Suppressor macrophage treated with lipopolysaccharide for 1 hour (primary cell): ENCODE measurements around the gene H6PD.

Experiments used
- DNase-seq, 3 donors: peaks; one replicate each; pipeline ENCODE4 v3.0.0-alpha.2; 2020 to 2022

H6PD gene

DNA sequence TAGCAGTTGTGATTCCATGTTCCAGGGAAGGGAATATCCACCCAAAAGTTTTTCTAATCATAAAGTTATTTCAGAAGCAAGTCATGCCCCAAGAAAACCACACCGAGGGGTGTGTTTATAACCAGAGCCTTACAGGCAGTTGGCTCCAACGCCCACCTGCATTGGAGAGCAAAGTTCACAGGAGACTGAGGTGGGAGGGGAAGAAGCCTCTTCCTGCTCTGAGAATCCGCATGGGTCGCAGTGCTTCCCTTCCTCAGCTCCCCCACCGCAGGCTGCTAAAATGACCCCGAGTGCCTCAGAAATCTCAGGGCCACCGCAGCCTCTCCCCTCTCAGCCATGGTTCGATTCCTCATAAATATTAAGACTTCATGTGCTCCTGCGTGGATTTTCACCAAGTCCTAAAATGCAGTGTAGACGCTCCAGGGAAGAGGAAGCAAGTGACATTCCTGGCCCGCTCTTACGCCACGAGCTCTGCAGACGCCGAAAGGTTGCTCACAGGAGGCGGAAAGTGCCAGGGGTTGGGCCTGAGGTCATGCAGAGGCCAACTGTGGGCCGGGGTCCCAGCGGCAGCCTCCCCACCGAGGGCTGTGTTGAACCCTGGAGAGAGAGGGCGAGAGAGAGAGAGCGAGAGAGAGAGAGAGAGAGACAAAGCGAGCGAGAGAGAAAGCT is 44.7 kb downstream of the H6PD start:
- peak; percentile 66 to 71 (median 70) for DNase-seq

DNA sequence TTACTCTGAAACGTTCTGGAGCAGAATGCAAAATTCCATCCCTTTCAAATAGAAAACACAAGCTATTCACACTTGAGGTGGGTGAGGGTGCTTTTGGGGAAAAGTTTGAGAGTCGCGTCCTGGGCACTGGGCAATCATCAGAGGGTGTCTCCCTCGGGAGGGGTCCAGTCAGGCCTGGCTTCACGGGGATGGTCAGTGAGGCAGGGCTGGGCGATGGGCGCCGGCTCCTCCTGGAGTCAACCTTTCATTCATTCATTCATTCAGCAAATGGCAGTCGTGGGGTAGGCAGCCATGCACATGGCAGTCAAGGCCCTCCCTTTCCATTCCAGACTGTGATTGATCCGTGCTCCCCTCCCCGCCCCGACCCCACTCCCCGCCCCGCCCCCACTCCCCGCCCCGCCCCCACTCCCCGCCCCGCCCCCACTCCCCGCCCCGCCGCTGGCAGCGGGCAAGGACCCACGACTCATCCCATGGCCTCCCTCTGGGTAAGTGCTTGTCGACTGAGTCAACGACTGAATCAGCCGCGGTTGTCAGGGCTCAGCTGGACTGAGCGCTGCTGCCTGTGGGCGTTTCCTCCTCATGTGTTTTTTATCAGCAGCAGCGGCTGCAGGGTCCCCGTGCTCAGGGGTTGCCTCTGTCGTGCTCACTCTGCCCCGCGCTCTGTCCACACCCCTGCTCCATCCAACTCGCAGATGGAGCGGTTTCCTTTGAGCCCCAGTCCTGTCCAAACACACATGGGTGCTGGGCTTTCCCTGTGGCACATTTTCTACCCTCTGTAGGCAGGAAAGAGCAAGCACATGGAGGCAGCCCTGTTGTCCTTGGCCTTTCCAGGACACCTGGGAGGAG is 45.7 kb downstream of the H6PD start:
- peak; percentile 91 to 95 (median 91) for DNase-seq

DNA sequence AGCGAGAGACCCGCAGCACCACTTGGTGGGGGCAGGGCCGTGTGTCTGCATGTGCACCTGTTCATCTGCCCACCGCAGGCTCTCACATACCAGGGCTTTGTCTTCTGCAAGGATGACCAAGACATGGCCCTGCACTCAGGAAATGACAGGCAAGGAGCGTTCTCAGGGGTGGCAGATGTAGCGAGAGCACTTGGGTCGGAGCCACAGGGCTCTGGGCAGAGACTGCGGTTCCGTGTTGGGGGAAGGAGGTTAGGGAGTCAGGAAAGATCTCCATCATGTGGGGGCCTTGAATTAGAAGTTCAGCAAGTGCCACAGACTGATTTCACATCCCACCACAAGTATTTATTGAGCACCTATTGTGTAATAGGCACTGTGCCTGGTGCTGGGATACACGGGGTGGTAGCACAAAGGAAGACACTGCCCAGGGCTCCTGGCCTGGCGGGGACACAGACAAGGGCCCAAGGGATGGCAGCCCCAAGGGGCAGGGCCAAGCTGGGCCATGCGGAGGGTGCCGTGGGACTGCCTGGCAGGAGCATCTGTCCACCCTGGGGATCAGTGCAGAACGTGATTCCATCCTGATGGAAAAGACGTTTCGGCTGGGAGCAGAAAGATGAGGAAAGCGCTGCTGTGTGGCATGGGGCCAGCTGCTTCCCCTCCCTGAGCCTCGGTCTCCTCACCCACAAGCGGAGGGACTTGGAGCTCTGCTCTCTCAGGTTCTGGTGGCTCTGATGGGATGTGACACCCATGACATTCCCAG is 46.7 kb downstream of the H6PD start:
- DNase-seq: no peak

DNA sequence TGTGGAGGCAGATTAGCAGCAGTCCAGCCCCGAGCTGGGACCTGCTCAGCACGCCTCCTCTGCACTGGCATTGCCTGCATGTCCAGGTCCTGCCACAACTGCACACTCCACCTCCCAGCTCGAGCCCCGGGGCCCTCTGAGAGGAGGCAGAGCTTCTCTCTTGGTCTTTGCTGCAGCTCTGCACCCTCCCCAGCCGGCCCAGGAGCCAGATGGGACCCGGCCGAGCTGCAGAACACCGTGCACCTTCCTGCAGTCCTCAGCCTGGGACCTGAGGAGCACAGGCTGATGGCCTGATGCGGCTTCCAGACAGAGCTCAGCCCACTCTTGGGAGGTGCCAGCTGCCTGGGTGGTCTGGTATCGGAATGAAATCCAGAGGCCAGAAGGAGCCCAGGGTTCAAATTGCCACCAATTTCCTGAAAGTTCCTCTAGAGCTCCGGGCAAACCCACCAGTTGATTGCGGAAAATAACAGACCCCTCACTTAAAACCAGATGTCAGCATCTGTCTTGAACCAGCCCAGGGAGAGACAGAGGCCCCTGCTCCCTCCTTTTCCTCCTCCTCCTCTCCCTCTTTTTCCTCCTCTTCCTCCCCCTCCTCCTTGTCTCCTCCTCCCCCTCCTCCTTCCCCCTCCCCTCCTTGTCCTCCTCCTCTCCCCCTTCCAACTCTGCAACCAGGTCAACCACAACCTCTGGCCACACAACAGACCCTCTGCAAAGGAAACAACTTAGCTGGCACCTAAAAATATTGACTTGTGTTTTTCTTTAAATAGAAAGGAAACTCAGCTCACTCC is 47.5 kb downstream of the H6PD start:
- no peak for DNase-seq

DNA sequence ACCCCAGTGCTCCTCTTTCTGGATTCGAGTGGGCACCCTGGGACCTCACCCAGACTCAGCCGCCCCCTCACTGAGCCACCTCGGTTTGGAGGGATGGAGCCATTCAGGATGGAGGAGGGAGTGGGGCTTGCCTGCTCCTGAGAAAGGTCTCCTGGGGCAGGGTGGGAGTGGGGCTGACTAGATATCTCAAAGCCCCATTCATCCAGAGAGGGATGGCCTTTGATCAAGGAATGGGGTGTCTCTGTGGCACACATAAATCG is 48.1 kb downstream of the H6PD start:
- DNase-seq: no peak

DNA sequence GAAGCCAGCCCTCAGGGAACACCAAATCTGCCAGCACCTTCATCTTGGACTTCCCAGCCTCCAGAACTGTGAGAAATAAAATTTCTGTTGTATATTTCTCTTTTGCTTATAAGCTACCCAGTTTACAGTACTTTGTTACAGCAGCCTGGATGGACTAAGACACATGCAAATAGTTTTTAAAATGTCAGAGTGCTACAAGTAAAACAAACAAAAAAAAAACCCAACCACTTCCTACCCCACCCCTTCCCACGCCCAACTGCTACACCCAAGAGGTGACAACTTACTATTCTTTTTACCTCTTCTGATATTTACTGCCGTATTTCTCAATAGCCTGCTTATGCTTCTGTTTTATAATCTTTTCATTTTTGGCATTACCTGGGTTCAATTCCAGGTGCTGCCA is 49.5 kb downstream of the H6PD start:
- DNase-seq: no peak

DNA sequence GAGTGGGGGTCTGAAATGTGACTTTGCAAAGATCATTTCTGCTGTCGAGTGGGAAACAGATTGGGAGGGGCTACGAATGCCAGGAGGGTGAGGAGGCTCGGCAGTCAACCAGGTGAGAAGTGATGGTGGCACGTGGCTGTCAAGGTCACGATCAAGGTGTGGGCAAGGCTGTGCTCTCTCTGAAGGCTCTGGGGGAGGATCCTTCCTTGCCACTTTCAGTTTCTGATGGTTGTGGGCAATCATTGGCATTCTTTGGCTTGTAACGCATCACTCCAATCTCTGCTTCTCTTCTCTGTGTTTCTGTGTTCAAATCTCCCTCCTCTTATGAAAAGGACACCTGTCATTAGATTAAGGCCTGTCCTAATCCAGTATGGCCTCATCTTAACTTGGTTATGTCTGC is 52.0 kb downstream of the H6PD start:
- no peak for DNase-seq

DNA sequence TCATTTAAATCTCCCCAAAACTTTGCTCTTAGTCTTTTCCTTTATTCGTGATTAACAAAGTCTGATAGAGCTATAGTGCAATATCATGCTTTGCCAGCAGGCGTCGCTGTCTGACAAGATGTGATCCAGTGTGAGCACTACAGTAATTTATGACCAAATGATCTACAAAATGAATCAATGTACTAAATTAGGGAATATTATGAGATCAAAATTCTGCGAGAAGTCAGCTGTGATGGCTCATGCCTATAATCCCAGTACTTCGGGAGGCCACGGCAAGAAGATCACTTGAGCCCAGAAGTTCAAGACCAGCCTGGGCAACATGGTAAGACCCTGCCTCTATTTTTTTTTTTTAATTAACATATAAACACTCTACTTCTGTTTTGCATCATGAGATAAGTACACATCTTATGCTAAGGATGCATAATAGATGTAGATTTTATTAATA is 54.5 kb downstream of the H6PD start:
- peak; percentile 87 to 93 (median 91) for DNase-seq

DNA sequence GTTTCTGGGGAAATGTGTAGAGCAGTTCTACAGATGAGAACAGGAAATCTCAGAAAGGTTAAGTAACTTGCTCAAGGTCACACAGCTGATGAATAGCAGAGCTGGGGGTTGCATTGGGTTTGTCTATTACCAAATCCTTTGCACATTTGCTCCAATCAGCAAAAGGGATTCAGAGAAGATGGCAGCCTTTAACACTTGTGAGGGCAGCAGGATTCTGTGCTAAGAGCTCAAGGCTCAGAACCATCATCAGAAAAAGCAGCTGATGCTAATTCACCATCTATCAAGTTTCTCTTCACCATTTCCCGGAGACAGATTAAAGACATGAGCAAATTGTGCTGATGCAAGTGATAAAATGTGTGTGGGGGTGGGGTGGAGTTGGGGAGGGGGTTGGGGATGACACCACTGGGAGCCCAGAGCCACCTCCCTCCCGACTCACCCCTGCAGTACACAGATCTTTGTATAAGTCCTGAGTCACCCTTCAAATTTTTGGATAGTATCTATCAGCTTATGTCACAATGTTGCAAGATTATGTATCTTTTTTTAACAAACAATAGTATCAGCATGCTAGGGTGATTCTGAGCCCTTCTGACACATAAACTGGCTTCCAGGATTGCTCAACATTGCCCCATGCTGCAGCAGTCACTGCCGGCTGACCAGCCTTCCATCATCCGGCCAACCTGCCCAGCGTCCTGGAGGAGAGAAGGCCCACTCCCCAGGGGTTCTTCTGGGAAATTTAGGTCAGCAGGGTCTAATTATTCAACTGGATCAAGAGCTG is 55.3 kb downstream of the H6PD start:
- peak; percentile 91 to 98 (median 95) for DNase-seq

DNA sequence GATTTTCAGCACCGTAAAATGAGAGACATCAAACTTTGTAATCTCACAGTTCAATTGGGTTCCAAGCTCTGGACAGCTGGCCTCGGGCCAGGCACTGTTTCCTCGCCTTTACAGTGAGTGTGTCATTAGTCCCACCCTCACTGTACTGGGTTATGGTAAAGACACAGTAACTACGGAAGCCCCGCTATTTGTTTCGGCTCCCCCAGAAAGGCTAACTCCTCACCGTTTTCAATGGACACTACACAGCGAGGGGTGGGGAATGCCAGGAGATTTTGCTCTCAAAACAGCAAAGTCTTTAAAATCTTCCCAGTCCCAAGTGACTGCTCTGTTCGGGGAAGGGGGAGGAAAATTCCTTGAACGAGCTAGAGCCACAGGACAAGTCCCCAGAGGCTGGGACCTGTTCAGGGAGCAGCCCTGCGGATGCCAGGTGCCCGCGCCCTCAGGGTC is 57.4 kb downstream of the H6PD start:
- peak; percentile 60 to 79 (median 67) for DNase-seq

DNA sequence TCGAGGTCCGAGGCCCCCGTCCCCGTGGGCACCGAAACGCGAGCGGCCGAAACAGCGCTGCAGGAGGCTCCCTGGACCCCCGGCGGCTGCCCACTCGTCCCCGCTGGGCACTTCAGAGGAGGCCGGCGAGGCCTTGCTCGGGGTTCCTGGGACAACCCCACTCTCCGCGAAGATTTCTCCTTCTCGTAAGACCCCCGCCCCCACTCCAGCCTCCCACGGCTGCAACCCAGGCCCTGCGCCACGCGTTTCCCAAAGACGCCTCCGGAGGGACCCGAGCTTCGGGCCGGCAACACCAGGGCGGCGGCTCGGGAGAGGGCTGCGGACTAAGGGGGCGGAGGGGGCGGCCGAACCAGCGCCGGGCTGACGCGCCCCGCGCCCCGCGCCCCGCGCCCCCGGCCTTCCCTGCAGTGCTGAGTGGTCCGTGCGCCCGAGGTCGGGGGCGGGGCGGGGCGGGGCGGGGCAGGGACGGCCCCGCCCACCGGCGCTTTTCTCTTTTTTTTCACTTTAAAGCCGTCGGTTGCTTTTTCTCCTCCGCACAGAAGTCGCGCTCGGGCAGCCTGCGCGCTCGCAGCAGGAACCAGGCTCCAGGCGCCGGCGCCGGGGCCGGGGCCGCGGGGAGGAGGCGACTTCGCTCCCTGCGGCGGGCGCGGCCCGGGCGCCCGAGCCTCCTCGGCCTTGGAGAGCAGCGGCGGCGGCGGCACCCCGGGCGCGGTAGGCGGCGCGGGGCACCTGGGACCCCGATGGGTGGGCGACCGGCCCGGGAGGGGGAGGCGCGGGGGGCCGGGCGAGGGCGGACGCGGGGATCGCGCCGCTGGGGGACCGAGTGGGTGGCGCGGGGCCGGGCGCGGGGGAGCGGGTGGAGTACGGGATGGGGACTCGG is 58.0 kb downstream of the H6PD start, which contains the start of gene SPSB1:
TSS of gene SPSB1 (plus strand) at position 534 of the 880 bp plus-strand sequence. CDS start 62,998 bp downstream, outside the sequence.
- peak; percentile 92 to 94 (median 93) for DNase-seq

DNA sequence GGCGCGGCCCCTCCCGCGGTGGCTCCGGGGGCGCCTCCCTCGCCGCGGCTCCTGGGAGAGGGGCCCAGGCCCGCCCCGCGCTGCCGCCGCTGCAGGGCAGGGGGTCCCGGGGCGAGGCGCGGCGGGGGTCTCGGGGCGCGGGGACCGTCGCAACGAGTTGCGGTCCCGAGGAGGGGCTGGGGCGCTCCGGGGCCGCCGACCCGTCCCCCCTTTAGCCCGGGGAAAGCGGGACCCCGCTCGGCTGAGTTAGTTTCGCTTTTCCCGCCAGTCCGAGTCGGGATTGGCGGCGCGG is 58.6 kb downstream of the H6PD start:
- DNase-seq: peak in 1 of 3 donors; percentile 55

DNA sequence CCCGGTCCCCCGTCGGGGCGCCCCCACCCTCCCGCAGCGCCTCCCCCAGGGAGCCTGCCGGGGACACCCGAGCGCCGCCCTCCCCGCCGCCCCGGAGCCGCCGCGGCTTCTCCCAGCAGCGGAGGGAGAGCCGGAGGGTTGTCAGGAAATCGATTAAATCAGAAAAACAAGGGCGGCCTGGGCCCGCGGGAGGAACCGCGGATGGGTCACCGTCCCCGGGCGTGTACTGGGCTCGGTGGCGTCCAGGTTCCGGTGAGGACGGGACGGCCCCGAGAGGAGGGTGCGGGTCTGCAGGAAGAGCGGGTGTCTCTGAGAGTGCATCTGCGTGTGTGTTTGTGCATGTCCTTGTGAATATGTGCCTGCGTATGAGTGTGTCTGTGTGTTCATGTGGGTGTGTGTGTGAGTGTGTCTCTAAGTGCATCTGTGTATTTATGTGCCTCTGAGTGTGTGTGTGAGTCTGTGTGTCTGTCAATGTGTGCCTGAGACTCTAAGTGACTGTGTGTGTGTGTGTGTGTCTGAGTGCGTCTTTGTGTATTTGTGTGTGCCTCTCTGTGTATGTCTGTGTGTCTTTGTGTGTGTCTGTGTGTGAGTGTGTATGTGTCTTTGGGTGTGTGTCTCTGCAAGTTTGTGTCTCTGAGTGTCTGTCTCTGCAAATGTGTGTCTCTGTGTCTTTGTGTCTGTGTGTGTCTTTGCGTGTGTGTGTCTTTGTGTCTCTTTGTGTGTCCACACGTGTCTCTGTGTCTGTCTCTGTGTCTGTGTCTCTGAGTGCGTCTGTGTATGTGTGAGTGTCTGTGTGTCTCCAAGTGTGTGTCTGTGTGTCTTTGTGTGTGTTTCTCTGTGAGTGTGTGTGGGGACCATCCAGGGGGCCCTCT is 59.2 kb downstream of the H6PD start:
- peak in 2 of 3 donors; percentile 53 to 77 for DNase-seq

DNA sequence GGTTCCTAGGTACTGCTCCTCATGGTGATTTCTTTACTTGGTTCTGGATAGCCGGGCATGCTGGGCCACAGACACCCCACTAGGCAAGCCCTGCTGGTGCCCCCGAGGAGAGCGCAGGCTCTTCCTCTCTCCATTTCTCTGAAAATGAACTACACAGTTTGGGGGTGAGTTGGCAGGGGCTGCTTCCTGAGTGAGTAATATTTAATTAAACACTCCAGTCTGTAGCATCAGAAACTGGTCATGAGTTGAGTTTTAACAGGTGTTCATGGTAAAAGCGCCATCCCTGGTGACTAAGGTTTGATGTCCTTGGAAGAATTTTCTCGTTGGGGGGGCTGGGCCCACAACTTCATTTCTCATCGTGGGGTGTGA is 59.8 kb downstream of the H6PD start:
- DNase-seq: peak in 2 of 3 donors; percentile 46 to 52

DNA sequence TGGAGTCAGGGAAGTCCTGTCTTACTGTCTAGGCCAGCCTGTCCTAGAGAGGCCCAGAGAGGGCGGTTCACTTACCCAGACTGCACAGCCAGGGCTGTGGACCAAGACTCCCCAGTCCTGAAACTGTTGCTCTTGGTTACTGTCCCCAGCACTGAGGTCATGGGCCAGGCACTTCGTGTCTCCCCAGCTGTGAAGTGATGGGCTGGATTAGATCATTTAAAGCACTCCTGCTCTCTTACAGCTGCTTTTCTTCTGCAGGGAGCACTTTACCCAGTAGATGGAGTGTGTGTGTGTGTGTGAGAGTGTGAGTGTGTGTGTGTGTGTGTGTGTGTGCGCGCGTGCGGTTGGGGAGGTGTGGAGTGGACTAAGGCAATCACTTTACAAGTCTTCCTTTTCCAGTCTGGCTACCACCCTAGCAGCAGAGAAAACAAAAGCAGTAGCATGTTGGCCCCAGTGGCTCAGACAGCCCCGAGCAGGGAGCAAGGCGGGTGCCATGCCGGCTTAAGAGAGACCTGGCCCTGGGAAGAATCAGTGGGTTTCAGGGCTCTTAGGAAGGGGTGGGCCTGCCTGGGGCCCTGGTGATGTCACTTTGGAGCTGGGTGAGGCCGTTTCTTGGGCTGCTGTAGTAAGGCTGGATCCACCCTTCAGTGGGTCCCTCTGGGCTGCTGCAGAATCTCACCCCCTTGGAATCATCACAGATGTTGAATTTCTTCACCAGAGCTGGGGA is 60.5 kb downstream of the H6PD start:
- DNase-seq: peak in 1 of 3 donors; percentile 40

DNA sequence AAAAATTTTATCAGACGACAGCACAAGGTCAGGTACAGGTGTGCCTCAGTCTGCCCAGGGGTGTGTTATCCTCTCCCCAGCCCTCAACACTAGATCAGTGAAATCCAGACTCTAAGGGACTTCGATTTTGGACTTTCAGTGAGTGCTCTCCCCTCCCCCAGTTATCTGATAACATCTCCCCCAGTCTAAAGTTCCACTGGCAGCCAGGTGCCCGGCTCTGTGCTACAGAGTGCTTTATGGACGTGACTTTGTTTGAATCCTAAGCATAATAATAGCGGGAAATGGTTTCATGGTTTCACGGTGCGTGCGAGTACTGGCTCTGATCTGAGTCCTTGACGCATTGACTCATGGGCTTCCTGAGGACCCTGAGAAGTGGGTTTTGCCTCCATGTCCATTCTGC is 61.3 kb downstream of the H6PD start:
- no peak for DNase-seq

DNA sequence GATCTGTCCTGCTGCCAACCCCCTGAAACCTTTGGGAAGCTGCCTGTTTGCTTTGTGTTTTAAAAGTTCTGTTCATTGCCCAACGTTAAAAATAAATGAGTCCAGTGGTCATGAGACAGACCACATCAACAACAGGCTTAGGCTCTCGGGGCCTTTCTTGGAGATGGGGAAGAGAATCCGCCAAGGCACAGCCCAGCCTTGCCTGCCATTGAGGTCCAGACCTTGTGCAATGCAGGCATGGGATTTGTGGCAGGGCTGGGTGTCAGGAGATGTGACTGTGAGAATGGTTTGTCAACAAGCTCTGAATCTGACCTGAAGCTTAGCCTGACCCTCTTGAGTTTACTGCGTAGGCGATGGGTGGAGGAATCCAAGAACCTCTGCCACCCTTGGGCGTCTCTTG is 62.3 kb downstream of the H6PD start:
- peak in 1 of 3 donors; percentile 33 for DNase-seq

DNA sequence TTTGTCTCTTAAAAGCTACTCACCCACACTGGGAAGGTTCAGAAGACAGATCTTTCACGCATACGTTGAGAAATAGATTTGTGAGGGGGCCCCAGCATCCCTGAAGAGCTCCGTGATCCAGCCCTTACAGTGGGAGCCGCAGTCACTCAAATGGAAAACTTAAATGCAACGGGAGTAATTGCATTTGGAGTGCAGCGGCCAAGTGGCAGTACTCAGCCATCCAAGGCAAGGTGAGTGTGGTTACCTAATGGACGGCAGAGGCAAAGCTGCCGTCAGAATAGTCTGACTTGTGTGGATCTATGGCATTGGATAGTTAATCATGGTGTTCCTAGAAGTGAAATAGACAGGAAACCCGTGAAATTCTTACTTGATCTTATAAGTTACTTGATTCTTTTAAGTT is 63.3 kb downstream of the H6PD start:
- DNase-seq: no peak

DNA sequence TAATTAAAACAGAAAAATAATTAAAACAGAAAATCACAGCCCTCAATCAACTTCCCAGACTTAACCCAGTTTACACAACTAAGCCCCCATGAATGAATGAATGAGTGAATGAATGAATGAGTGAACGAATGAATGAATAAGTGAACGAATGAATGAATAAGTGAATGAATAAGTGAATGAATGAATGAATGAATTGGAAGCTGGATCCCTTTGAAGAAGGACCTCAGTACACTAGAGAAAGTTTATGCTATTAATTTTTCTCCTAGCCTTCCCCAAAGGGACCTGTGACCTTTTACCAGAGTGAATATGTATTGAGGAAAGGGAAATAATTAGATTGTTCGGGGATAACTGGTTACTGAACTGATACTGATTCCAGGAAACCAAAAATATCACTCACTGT is 63.7 kb downstream of the H6PD start:
- no peak for DNase-seq
